Measurements from ENCODE around the gene BBS4. TPM values are rescaled to one million over a fixed set of nuclear protein-coding genes. Genes with fewer than 3 reads are reported as not detected.

BBS4 gene
- total RNA-seq, 1 donor from 2014 or later, result 15.5 TPM

GRCh38 chr15:72778796-72779195 is 92.8 kb downstream of the BBS4 start:
- TF ChIP-seq CTCF (IDR thresholded peaks at IDR 0.05), result no peak
- H3K4me3 Mint-ChIP-seq (ENCODE audit: unreplicated experiment), result no peak overlapping the region
- peaks cover 9% of the 10 kb centered on the region for H3K36me3 Mint-ChIP-seq (ENCODE audit: low read depth)
- H3K4me1 Mint-ChIP-seq (ENCODE audit: low read depth), result peaks cover 26% of the 10 kb centered on the region
- no peak for DNase-seq (ENCODE audit: low spot score)
- H3K9me3 Mint-ChIP-seq (ENCODE audit: low read depth), result no peaks in the 10 kb centered on the region
- H3K27ac Mint-ChIP-seq (ENCODE audit: unreplicated experiment), result no peak overlapping the region
- no peaks in the 10 kb centered on the region for H3K27me3 Mint-ChIP-seq (ENCODE audit: low read depth)

- Mint-ChIP-seq H3K27ac (ENCODE audit: unreplicated experiment) (no peak overlapping the region), H3K27me3 (ENCODE audit: low read depth) (no peaks in the 10 kb centered on the region), H3K4me1 (ENCODE audit: low read depth) (peaks cover 46% of the 10 kb centered on the region), H3K9me3 (ENCODE audit: low read depth) (no peaks in the 10 kb centered on the region), H3K36me3 (ENCODE audit: low read depth) (peaks cover 6% of the 10 kb centered on the region), H3K4me3 (ENCODE audit: unreplicated experiment) (peak overlapping the region; percentile 86)
- DNase-seq (ENCODE audit: low spot score), result no peak
- TF ChIP-seq CTCF (IDR thresholded peaks at IDR 0.05), result no peak
These were observed 95.6 kb downstream of the BBS4 start for GRCh38 chr15:72781631-72782030.

- Mint-ChIP-seq H3K9me3 (ENCODE audit: low read depth) (no peaks in the 10 kb centered on the region), H3K27ac (ENCODE audit: unreplicated experiment) (peak overlapping the region; percentile 95), H3K4me3 (ENCODE audit: unreplicated experiment) (peak overlapping the region; percentile 86), H3K4me1 (ENCODE audit: low read depth) (peaks cover 54% of the 10 kb centered on the region), H3K36me3 (ENCODE audit: low read depth) (peaks cover 6% of the 10 kb centered on the region), H3K27me3 (ENCODE audit: low read depth) (no peaks in the 10 kb centered on the region)
- no peak for DNase-seq (ENCODE audit: low spot score)
- TF ChIP-seq CTCF (IDR thresholded peaks at IDR 0.05), result no peak
These were observed 96.4 kb downstream of the BBS4 start for GRCh38 chr15:72782274-72783003.

- Mint-ChIP-seq H3K4me1 (ENCODE audit: low read depth) (peaks cover 60% of the 10 kb centered on the region), H3K4me3 (ENCODE audit: unreplicated experiment) (peak overlapping the region; percentile 86), H3K27ac (ENCODE audit: unreplicated experiment) (peak overlapping the region; percentile 95), H3K9me3 (ENCODE audit: low read depth) (no peaks in the 10 kb centered on the region), H3K36me3 (ENCODE audit: low read depth) (peaks cover 6% of the 10 kb centered on the region), H3K27me3 (ENCODE audit: low read depth) (no peaks in the 10 kb centered on the region)
- DNase-seq (ENCODE audit: low spot score), result no peak
- TF ChIP-seq CTCF (IDR thresholded peaks at IDR 0.05), result peak; percentile 41
These were observed 97.1 kb downstream of the BBS4 start for GRCh38 chr15:72783004-72783639.

- TF ChIP-seq CTCF (IDR thresholded peaks at IDR 0.05), result peak; percentile 89
- Mint-ChIP-seq H3K4me1 (ENCODE audit: low read depth) (peaks cover 66% of the 10 kb centered on the region), H3K36me3 (ENCODE audit: low read depth) (peaks cover 6% of the 10 kb centered on the region), H3K4me3 (ENCODE audit: unreplicated experiment) (peak within 1 kb of the TSS; percentile 86), H3K9me3 (ENCODE audit: low read depth) (no peaks in the 10 kb centered on the region), H3K27ac (ENCODE audit: unreplicated experiment) (peak within 1 kb of the TSS; percentile 95), H3K27me3 (ENCODE audit: low read depth) (no peaks in the 10 kb centered on the region)
- DNase-seq (ENCODE audit: low spot score), result peak; percentile 95
These were observed 97.8 kb downstream of the BBS4 start, which contains the start of gene ADPGK for GRCh38 chr15:72783640-72784455. Gene ADPGK (minus strand): TSS chr15:72783758. CDS start chr15:72783691, 67 bp downstream.
